ENCODE measurements around the gene ABCC1.

The ABCC1 gene

DNA sequence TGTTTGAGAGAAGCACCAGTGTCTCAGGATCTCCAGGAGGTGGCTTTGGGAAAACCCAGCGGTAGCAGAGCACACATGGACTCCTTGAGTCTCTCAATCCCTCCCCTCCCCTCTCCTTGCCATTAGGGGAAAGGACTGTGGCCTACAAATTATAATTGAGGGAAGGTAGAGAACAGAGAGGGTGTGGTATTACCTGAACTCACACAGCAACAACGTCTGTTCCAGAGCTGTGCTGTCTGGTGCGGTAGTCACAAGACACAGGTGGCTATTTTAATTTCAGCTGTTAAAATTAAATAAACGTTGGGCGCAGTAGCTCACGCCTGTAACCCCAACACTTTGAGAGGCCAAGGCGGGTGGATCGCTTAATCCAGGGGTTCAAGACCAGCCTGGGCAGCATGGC lies 163.7 kb downstream of the ABCC1 start:
- CTCF ChIA-PET: interaction anchor here (0.9 kb wide), 1 partner anchor 300 kb away, joined by 3 read pairs; no protein-coding TSS in a partner anchor
- POLR2A ChIA-PET: no interaction called here
- DNase-seq (ENCODE audit: extremely low spot score): no peak
- TF ChIP-seq, protein P1, sequence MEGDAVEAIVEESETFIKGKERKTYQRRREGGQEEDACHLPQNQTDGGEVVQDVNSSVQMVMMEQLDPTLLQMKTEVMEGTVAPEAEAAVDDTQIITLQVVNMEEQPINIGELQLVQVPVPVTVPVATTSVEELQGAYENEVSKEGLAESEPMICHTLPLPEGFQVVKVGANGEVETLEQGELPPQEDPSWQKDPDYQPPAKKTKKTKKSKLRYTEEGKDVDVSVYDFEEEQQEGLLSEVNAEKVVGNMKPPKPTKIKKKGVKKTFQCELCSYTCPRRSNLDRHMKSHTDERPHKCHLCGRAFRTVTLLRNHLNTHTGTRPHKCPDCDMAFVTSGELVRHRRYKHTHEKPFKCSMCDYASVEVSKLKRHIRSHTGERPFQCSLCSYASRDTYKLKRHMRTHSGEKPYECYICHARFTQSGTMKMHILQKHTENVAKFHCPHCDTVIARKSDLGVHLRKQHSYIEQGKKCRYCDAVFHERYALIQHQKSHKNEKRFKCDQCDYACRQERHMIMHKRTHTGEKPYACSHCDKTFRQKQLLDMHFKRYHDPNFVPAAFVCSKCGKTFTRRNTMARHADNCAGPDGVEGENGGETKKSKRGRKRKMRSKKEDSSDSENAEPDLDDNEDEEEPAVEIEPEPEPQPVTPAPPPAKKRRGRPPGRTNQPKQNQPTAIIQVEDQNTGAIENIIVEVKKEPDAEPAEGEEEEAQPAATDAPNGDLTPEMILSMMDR (IDR thresholded peaks at IDR 0.05; ENCODE audit: control extremely low read depth, extremely low read depth, low read depth, missing control alignments): no peak

DNA sequence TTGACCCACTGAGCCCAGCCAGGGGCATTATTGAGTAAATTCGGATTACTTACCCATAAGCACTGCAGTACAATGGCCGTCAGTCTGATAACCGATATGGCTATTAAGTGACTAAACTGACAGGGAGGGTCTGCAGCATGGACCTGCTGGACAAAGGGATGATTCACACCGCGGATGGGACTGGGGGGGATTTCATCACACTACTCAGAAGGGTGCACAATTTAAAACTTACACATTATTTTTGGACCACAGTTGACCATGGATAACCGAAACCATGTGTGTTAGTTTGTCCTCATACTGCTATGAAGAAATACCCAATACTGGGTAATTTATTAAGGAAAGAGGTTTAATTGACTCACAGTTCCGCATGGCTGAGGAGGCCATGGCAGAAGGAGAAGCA lies 167.4 kb downstream of the ABCC1 start:
- CTCF ChIA-PET: no interaction called here
- TF ChIP-seq, protein P1 (IDR thresholded peaks at IDR 0.05; ENCODE audit: control extremely low read depth, extremely low read depth, low read depth, missing control alignments): no peak
- no peak for DNase-seq (ENCODE audit: extremely low spot score)
- POLR2A ChIA-PET: no interaction called here

DNA sequence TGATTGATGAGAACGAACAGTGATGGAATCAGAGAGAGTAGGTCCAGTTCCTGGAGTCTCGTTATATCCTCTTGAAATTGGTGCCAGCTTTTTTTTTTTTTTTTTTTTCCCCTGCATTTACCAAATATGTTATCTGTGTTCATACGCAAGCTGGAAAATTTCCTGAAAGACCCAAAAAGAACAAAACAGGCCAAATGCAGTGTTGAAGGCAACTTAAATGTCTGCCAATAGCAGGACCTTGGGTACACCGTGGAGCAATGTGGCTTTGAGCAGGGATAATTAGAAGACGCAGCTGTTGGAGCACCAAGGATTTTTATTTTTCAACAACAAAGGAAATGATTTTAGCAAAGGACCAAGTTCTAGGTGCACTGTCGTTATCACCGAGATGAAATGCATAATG lies 168.9 kb downstream of the ABCC1 start:
- ChIA-PET POLR2A (no interaction called here), CTCF (no interaction called here)
- no peak for DNase-seq (ENCODE audit: extremely low spot score)
- TF ChIP-seq, protein P1 (IDR thresholded peaks at IDR 0.05; ENCODE audit: control extremely low read depth, extremely low read depth, low read depth, missing control alignments): no peak

DNA sequence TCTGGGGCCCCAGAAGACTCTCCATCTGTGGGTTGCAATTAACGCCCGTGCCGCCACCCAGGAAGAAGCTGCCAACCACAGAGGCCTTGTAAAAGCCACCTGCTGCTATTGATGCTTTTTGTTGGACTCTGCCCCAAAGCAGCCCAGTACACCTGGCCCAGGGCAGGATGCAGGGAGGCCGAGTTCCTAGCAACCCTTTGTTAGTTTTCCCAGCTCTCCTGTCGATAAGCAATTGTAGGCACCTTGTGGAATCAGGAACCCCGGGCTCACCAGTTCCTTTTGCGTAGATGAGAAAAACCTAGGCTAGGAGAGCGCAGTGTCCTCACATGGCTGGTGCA lies 170.6 kb downstream of the ABCC1 start:
- DNase-seq (ENCODE audit: extremely low spot score): no peak
- TF ChIP-seq, protein P1 (IDR thresholded peaks at IDR 0.05; ENCODE audit: control extremely low read depth, extremely low read depth, low read depth, missing control alignments): no peak
- ChIA-PET POLR2A (no interaction called here), CTCF (interaction anchor here (0.8 kb wide), 1 partner anchor 9 kb away, joined by 3 read pairs; no protein-coding TSS in a partner anchor)

DNA sequence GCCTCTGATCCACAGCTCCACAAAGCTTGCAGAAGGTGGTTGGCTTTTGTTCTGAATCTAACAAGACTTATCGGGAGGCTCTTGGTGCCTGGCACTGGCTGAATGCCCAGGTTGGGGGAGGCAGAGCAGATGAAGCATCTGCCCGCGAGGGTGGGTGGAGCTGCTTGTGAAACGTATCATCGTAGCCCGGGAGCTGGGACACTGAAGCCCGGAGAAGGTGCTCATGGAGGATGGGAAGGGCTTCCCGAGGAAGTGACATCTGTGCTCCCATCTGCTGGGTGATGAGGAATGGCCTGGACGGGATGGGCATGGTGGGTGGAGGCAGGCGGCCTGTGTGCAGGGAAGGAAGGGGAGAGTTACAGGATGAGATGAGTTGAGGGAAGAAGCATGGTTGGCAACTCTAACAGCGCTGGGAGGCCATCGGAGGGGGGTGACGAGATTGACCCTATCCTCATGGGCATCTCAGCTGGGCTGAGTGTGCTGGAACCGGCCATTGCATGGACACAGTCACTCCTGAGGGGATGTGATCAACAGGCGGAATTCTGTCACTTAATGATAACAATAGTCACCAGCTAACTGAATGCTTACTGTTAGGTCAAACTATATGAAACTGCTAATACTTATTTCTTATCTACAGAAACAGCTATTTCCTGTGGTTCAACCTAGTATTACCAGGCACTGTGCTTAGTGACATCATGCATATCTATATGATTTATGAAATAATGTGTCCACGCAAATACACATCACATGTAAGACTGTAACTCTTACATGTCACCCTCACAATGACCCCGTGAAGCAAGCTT lies 171.2 kb downstream of the ABCC1 start:
- no peak for DNase-seq (ENCODE audit: extremely low spot score)
- ChIA-PET CTCF (interaction anchor here (0.8 kb wide), 1 partner anchor 10 kb away, joined by 3 read pairs; no protein-coding TSS in a partner anchor), POLR2A (no interaction called here)
- TF ChIP-seq, protein P1 (IDR thresholded peaks at IDR 0.05; ENCODE audit: control extremely low read depth, extremely low read depth, low read depth, missing control alignments): no peak

DNA sequence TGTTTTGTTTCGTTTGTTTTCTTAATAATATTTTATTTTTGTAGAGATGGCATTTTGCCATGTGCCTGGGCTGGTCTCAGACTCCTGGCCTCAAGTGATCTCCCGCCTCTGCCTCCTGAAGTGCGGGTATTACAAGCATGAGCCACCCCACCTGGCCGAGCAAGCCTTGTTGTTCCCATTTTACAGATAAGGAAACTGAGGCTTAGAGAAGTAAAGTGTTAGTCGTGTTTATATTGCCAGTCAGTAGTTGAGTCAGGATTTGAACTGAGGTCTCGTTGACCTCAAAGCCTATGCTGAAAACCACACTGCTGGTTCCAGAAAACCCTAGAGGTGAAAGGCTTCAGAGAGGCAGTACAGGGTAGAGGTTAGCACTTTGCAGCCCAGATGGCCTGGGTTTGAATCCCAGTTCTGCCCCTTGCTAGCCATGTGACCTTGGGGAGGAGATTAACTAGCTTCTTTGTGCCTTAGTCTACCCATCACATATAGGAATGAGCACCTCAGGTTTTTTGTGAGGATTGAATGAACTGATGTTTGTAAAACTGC lies 171.8 kb downstream of the ABCC1 start:
- TF ChIP-seq, protein P1 (IDR thresholded peaks at IDR 0.05; ENCODE audit: control extremely low read depth, extremely low read depth, low read depth, missing control alignments): no peak
- CTCF ChIA-PET: no interaction called here
- DNase-seq (ENCODE audit: extremely low spot score): no peak
- POLR2A ChIA-PET: no interaction called here

Measured in GM10248 (cell line).